ENCODE measurements around the gene SPACA1.

GRCh38 chr6:88047510-88048150 lies at the start of gene SPACA1:
- no peak for TF ChIP-seq CTCF (IDR thresholded peaks at IDR 0.05)
- TF ChIP-seq POLR2A (IDR thresholded peaks at IDR 0.05) = no peak
